Endothelial cell of umbilical vein (primary cell): Measurements from ENCODE around the gene PLA2G4B. TPM values are rescaled to one million over a fixed set of nuclear protein-coding genes. Genes with fewer than 3 reads are reported as not detected.

Source experiments
- BruUV-seq: library from RNA; stranded (reverse); fragments of 400-500 nt; replicated peaks from 2 replicates; lab custom pipeline; 2021; lab: Mats Ljungman, UMichigan
- CTCF ChIA-PET: fragments of 300-600, 350-600 bp; sonication (Branson Sonifier 250); formaldehyde crosslinking; loops from one replicate; lab custom pipeline; 2021; ENCODE audit warnings: antibody characterized with exemption, inconsistent platforms; lab: Charles Lee
- POLR2A ChIA-PET: fragments of 300-600, 350-600 bp; sonication (Branson Sonifier 250); formaldehyde crosslinking; loops from one replicate; lab custom pipeline; 2021; ENCODE audit warnings: antibody characterized with exemption, inconsistent platforms; lab: Charles Lee
- DNase-seq: peaks from one replicate; pipeline ENCODE4 v3.0.0-alpha.2; 2011; ENCODE audit warnings: low read depth, low spot score
- FAIRE-seq: peaks from 2 replicates; lab custom pipeline; 2011; peaks lifted over from hg19 to GRCh38; lab: Jason Lieb, UNC
- H2AFZ ChIP-seq: 2 replicates; pipeline ENCODE4 v1.6.0; 2012; ENCODE audit warnings: low read depth, low read length, control low read depth, inconsistent platforms
- H3K27ac ChIP-seq: 2 replicates; pipeline ENCODE4 v1.5.1; 2011; ENCODE audit warnings: low read depth, mild to moderate bottlenecking, control low read depth, low read length, moderate library complexity; ENCODE audit not compliant: insufficient read depth
- H3K27me3 ChIP-seq, 2 experiments: 2 replicates each; pipeline versions ENCODE4 v1.6.0 to v1.6.1; 2011; ENCODE audit warnings: low read length in 2 of 2, mixed read lengths in 1 of 2; ENCODE audit not compliant: control insufficient read depth in 2 of 2, insufficient read depth in 2 of 2
- H3K36me3 ChIP-seq, 2 experiments: 2 replicates in 1 of 2; 3 replicates in 1 of 2; pipeline ENCODE4 v1.5.1; 2011; ENCODE audit warnings: low read length in 2 of 2, mild to moderate bottlenecking in 1 of 2, moderate library complexity in 1 of 2; ENCODE audit not compliant: control insufficient read depth in 2 of 2, insufficient read depth in 2 of 2; ENCODE audit errors: extremely low read depth in 1 of 2
- H3K4me1 ChIP-seq: 3 replicates; pipeline ENCODE4 v1.5.1; 2011; ENCODE audit warnings: mild to moderate bottlenecking, low read length; ENCODE audit not compliant: control insufficient read depth, insufficient read depth; ENCODE audit errors: extremely low read depth
- H3K4me2 ChIP-seq: 2 replicates; pipeline ENCODE4 v1.6.1; 2011; ENCODE audit warnings: low read length, control low read depth, mixed read lengths; ENCODE audit not compliant: insufficient read depth
- H3K4me3 ChIP-seq, 3 experiments: fragments of 200-600 bp in 1 of 3; sonication (generic), shearing (Covaris generic) in 1 of 3; replicated peaks in 1 of 3; 2 replicates each; pipeline ENCODE4 v1.5.1; 2011 to 2016; ENCODE audit warnings: control low read depth in 3 of 3, low read length in 3 of 3, mild to moderate bottlenecking in 2 of 3, inconsistent platforms in 1 of 3, low read depth in 1 of 3, moderate library complexity in 1 of 3; ENCODE audit not compliant: insufficient read depth in 1 of 3
- H3K79me2 ChIP-seq: 2 replicates; pipeline ENCODE4 v1.6.0; 2012; ENCODE audit warnings: low read length, inconsistent platforms; ENCODE audit not compliant: control insufficient read depth, insufficient read depth
- H3K9ac ChIP-seq: replicated peaks from 2 replicates; pipeline ENCODE3; 2011; ENCODE audit warnings: low read length, control low read depth; ENCODE audit not compliant: insufficient read depth; ENCODE audit errors: extremely low read depth
- H3K9me1 ChIP-seq: replicated peaks from 3 replicates; pipeline ENCODE4 v1.6.0; 2011; ENCODE audit warnings: mild to moderate bottlenecking, low read length; ENCODE audit not compliant: control insufficient read depth, insufficient read depth; ENCODE audit errors: extremely low read depth
- H3K9me3 ChIP-seq: replicated peaks from 2 replicates; pipeline ENCODE4 v1.5.1; 2012; ENCODE audit warnings: low read length, inconsistent platforms; ENCODE audit not compliant: control insufficient read depth, insufficient read depth
- H4K20me1 ChIP-seq: replicated peaks from 2 replicates; pipeline ENCODE3; 2011; ENCODE audit warnings: mild to moderate bottlenecking, low read length; ENCODE audit not compliant: control insufficient read depth, insufficient read depth; ENCODE audit errors: extremely low read depth
- EZH2 ChIP-seq: IDR thresholded peaks from 2 replicates; pipeline ENCODE4 v1.6.1; 2012; ENCODE audit warnings: borderline replicate concordance, low read depth, mild to moderate bottlenecking, moderate library complexity, low read length, inconsistent platforms; ENCODE audit not compliant: severe bottlenecking
- FOS ChIP-seq: IDR thresholded peaks from 2 replicates; pipeline ENCODE4 v1.6.1; 2011; ENCODE audit warnings: mild to moderate bottlenecking, low read length, moderate library complexity, borderline replicate concordance; ENCODE audit not compliant: insufficient read depth
- GATA2 ChIP-seq: IDR thresholded peaks from 2 replicates; pipeline ENCODE4 v1.7.0; 2011; ENCODE audit warnings: low read depth, mild to moderate bottlenecking, moderate library complexity, mixed read lengths, low read length; ENCODE audit not compliant: insufficient read length, insufficient read depth
- JUN ChIP-seq: IDR thresholded peaks from 2 replicates; pipeline ENCODE4 v1.6.1; 2011; ENCODE audit warnings: borderline replicate concordance, low read depth; ENCODE audit not compliant: insufficient read length, insufficient read depth
- MYC ChIP-seq: IDR thresholded peaks from one replicate; pipeline ENCODE4 v1.6.1; 2011; ENCODE audit warnings: mild to moderate bottlenecking, low read depth, low read length
- POLR2A ChIP-seq: IDR thresholded peaks from 2 replicates; pipeline ENCODE4 v1.6.1; 2012; ENCODE audit warnings: low read depth, mild to moderate bottlenecking, control low read depth, low read length
- POLR2AphosphoS5 ChIP-seq: IDR thresholded peaks from 2 replicates; pipeline ENCODE4 v1.6.1; 2012; ENCODE audit warnings: low read depth, mild to moderate bottlenecking, control low read depth, low read length, moderate library complexity; ENCODE audit not compliant: insufficient read depth
- dilution Hi-C: fragments of 300-500 bp; cut with MboI; formaldehyde crosslinking; loops from one replicate; pipeline ENCODE4 v1.15.0; 2019; ENCODE audit warnings: low sequenced_read_pairs; ENCODE audit not compliant: extremely low pct_ligation_motif_present
- intact Hi-C: fragments of 100-400 bp; cut with micrococcal nuclease; formaldehyde crosslinking; loops from one replicate; pipeline ENCODE4 v1.10.0; 2022
- polyA plus RNA-seq, 4 experiments: library from polyadenylated mRNA; depleted of rRNA in 3 of 4; stranded (reverse) in 3 of 4; unstranded in 1 of 4; fragments of >200 nt; gene quantifications; 2 replicates each; pipeline versions ENCODE4 v1.2.1 to v1.2.3, GENCODE V29; 2011 to 2012; ENCODE audit warnings: missing spikeins in 1 of 4
- total RNA-seq: library from RNA; stranded (reverse); gene quantifications from 2 replicates; pipeline ENCODE4 v1.2.3, GENCODE V29; 2021
- TF ChIP-seq, protein P1 (sequence below), 2 donors: IDR thresholded peaks; 1 replicate in 1 of 2; 2 replicates in 1 of 2; pipeline ENCODE4 v1.5.1; 2011; ENCODE audit warnings: low read length in 2 of 2, mild to moderate bottlenecking in 2 of 2, moderate library complexity in 2 of 2, control low read depth in 1 of 2, inconsistent platforms in 1 of 2, low read depth in 1 of 2; ENCODE audit not compliant: insufficient read depth in 1 of 2; ENCODE audit errors: extremely low read depth in 1 of 2
- TF ChIP-seq, protein P2 (sequence below): IDR thresholded peaks from 2 replicates; pipeline ENCODE4 v1.6.1; 2011; ENCODE audit not compliant: insufficient read depth, insufficient read length

PLA2G4B gene
- total and polyA plus RNA-seq, 2 donors (not counting 3 experiments of a cell fraction or from before 2014, with no cell fraction given) = 4.0 to 7.9 TPM

DNA sequence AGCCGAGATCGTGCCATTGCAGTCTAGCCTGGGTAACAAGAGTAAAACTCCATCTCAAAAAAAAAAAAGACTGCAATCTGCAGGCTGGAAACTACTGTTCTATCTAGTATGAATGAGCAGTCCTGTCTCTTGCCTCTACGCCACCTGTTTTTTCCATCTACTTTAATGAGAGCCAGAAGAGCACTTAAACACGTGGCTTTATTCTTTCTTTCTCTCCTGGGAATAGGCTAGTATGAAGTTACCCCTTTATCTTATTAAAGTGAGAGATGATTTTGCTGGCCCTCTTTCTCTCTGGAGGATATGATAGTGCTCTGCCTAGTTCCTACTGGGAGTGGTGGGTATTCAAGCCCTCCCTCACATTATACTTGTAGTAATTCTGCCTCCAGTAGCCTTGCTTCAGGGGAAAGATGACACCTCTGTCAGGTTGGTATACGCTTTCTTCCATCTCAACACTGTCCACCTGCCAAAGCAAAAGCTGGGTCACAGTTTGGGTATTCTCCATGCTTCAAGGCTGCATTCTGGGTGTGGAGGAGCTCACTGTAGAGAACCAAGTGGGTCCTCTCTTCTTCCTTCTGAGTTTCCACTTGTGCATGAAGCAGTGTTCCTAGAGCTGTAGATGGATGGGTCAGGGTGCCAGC, 46.5 kb upstream of the PLA2G4B start:
- dilution Hi-C loops (no loop called here), intact Hi-C loops (loop anchor here (1.0 kb wide), 2 partner anchors 18 to 19 kb away; partner anchors contain the start of gene MAPKBP1)
- POLR2A ChIA-PET = no interaction called here
- FAIRE-seq (no peak), DNase-seq (no peak)
- no peak overlapping the region for H2AFZ ChIP-seq
- no peaks in the 10 kb centered on the region for H4K20me1 ChIP-seq
- H3K4me3 ChIP-seq = no peak overlapping the region
- H3K9me3 ChIP-seq = no peaks in the 10 kb centered on the region
- no peaks in the 10 kb centered on the region for H3K27me3 ChIP-seq
- TF ChIP-seq POLR2A (no peak), POLR2AphosphoS5 (no peak), MYC (no peak), JUN (no peak), EZH2 (no peak), FOS (no peak), GATA2 (no peak)
- TF ChIP-seq, protein P1, sequence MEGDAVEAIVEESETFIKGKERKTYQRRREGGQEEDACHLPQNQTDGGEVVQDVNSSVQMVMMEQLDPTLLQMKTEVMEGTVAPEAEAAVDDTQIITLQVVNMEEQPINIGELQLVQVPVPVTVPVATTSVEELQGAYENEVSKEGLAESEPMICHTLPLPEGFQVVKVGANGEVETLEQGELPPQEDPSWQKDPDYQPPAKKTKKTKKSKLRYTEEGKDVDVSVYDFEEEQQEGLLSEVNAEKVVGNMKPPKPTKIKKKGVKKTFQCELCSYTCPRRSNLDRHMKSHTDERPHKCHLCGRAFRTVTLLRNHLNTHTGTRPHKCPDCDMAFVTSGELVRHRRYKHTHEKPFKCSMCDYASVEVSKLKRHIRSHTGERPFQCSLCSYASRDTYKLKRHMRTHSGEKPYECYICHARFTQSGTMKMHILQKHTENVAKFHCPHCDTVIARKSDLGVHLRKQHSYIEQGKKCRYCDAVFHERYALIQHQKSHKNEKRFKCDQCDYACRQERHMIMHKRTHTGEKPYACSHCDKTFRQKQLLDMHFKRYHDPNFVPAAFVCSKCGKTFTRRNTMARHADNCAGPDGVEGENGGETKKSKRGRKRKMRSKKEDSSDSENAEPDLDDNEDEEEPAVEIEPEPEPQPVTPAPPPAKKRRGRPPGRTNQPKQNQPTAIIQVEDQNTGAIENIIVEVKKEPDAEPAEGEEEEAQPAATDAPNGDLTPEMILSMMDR (IDR thresholded peaks at IDR 0.05; ENCODE audit: extremely low read depth in 1 of 2, insufficient read depth in 1 of 2, low read depth in 1 of 2, low read length in 2 of 2) = no peak
- TF ChIP-seq, protein P2, sequence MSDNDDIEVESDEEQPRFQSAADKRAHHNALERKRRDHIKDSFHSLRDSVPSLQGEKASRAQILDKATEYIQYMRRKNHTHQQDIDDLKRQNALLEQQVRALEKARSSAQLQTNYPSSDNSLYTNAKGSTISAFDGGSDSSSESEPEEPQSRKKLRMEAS = no peak
- peaks cover 62% of the 10 kb centered on the region for H3K79me2 ChIP-seq
- H3K4me1 ChIP-seq = peaks cover 65% of the 10 kb centered on the region
- H3K9me1 ChIP-seq = no peaks in the 10 kb centered on the region
- H3K27ac ChIP-seq = peak overlapping the region; percentile 93
- no TSS peak for BruUV-seq
- CTCF ChIA-PET = interaction anchor here (0.5 to 10.8 kb wide), 3 partner anchors 16 to 133 kb away, joined by 3 to 219 read pairs (median 6); partner anchors contain the start of gene MAPKBP1
- H3K9ac ChIP-seq = no peak overlapping the region
- H3K4me2 ChIP-seq = no peak overlapping the region
- no peaks in the 10 kb centered on the region for H3K36me3 ChIP-seq
